ENCODE results near the gene BBS7. TPM values are rescaled to one million over a fixed set of nuclear protein-coding genes. Genes with fewer than 3 reads are reported as not detected.

The BBS7 gene
- total and polyA plus RNA-seq, 7 donors, result 8.4 to 14.6 (median 12.7) TPM

- Histone ChIP-seq H3K27ac (no peak overlapping the region), H3K36me3 (no peaks in the 10 kb centered on the region), H3K27me3 (no peaks in the 10 kb centered on the region), H3K9me3 (no peaks in the 10 kb centered on the region), H3K4me3 (no peak overlapping the region), H3K4me1 (peaks cover 0 to 7% (median 0%) of the 10 kb centered on the region in 4 donors)
- WGBS, 2 donors, result 81 to 82% methylated on average over 1 of the region's 1 CpG
- intact Hi-C loops (cut with DNase I), result no loop called here
- no peak for DNase-seq
- TF ChIP-seq CTCF (IDR thresholded peaks at IDR 0.05) (no peak), POLR2AphosphoS5 (IDR thresholded peaks at IDR 0.05) (no peak), EP300 (IDR thresholded peaks at IDR 0.05) (no peak), POLR2A (IDR thresholded peaks at IDR 0.05) (no peak)
Observed at GRCh38 chr4:121783210-121783609, 87.1 kb downstream of the BBS7 start.

- H3K4me3 ChIP-seq, result no peak overlapping the region
- WGBS, 2 donors, result 75 to 82% methylated on average over 8 of the region's 8 CpGs
- no peaks in the 10 kb centered on the region for H3K9me3 ChIP-seq
- no peaks in the 10 kb centered on the region for H3K36me3 ChIP-seq
- DNase-seq, result no peak
- H3K4me1 ChIP-seq, result no peaks in the 10 kb centered on the region
- TF ChIP-seq POLR2AphosphoS5 (IDR thresholded peaks at IDR 0.05) (no peak), CTCF (IDR thresholded peaks at IDR 0.05) (no peak), EP300 (IDR thresholded peaks at IDR 0.05) (no peak), POLR2A (IDR thresholded peaks at IDR 0.05) (no peak)
- no peaks in the 10 kb centered on the region for H3K27me3 ChIP-seq
- intact Hi-C loops (cut with DNase I), result no loop called here
- H3K27ac ChIP-seq, result no peak overlapping the region
Observed at GRCh38 chr4:121778991-121779628, 91.2 kb downstream of the BBS7 start.

- Histone ChIP-seq H3K27me3 (no peaks in the 10 kb centered on the region), H3K36me3 (no peaks in the 10 kb centered on the region), H3K9me3 (no peaks in the 10 kb centered on the region), H3K4me3 (no peak overlapping the region), H3K4me1 (no peaks in the 10 kb centered on the region), H3K27ac (no peak overlapping the region)
- DNase-seq, result no peak
- WGBS, 2 donors, result 36 to 48% methylated on average over 3 of the region's 3 CpGs
- intact Hi-C loops (cut with DNase I), result no loop called here
- no peak for TF ChIP-seq CTCF (IDR thresholded peaks at IDR 0.05)
- no peak for TF ChIP-seq POLR2A (IDR thresholded peaks at IDR 0.05)
- TF ChIP-seq POLR2AphosphoS5 (IDR thresholded peaks at IDR 0.05), result no peak
Observed at GRCh38 chr4:121777625-121778024, 92.6 kb downstream of the BBS7 start.

GRCh38 chr4:121776610-121777401, 93.5 kb downstream of the BBS7 start:
- H3K27me3 ChIP-seq, result no peaks in the 10 kb centered on the region
- H3K4me3 ChIP-seq, result no peak overlapping the region
- DNase-seq, result no peak
- TF ChIP-seq CTCF (IDR thresholded peaks at IDR 0.05) (no peak), EP300 (IDR thresholded peaks at IDR 0.05) (no peak), POLR2A (IDR thresholded peaks at IDR 0.05) (no peak), POLR2AphosphoS5 (IDR thresholded peaks at IDR 0.05) (no peak)
- H3K4me1 ChIP-seq, result no peaks in the 10 kb centered on the region
- intact Hi-C loops (cut with DNase I), result no loop called here
- no peak overlapping the region for H3K27ac ChIP-seq
- no peaks in the 10 kb centered on the region for H3K9me3 ChIP-seq
- H3K36me3 ChIP-seq, result no peaks in the 10 kb centered on the region
- 78 to 83% methylated on average over 6 of the region's 6 CpGs for WGBS, 2 donors

Other genes with a start within 250 kb of the BBS7 start
- 100 to 1,000 TPM; 152 to 224 (median 180) TPM for gene ANXA5, start 173.5 kb downstream of the BBS7 start, total RNA-seq
- 100 to 1,000 TPM; 113 to 145 (median 121) TPM for gene ANXA5, start 173.5 kb downstream of the BBS7 start, polyA plus RNA-seq
- gene SMIM43, start 105.3 kb downstream of the BBS7 start, total RNA-seq, result 1 to 10 TPM in 1 of 4 donors, under 1 TPM in 2, not detected in 1; 0.54 to 1.1 (median 0.66) TPM
- under 1 TPM in 1 of 3 donors, not detected in 2; 0.44 TPM for gene SMIM43, start 105.3 kb downstream of the BBS7 start, polyA plus RNA-seq
- 10 to 100 TPM; 12.5 to 25.3 (median 18.6) TPM for gene EXOSC9, start 69.2 kb downstream of the BBS7 start, total RNA-seq
- gene EXOSC9, start 69.2 kb downstream of the BBS7 start, polyA plus RNA-seq, result 10 to 100 TPM in 2 of 3 donors, 1 to 10 TPM in 1; 8.3 to 22.3 (median 10.2) TPM
- 1 to 10 TPM; 2.1 to 2.3 (median 2.2) TPM for gene CCNA2, start 46.6 kb downstream of the BBS7 start, total RNA-seq
- gene CCNA2, start 46.6 kb downstream of the BBS7 start, polyA plus RNA-seq, result 10 to 100 TPM in 2 of 3 donors, 1 to 10 TPM in 1; 3.0 to 22.8 (median 10.9) TPM
- gene TRPC3, start 81.6 kb upstream of the BBS7 start, total RNA-seq, result 1 to 10 TPM in 1 of 4 donors, under 1 TPM in 3; 0.33 to 1.1 (median 0.59) TPM
- under 1 TPM in 1 of 3 donors, not detected in 2; 0.12 TPM for gene TRPC3, start 81.6 kb upstream of the BBS7 start, polyA plus RNA-seq

Data from sigmoid colon (tissue), 7 donors.